SW480 (cell line): ENCODE measurements around the gene EBF3.

Experiments used
- DNase-seq: peaks from one replicate; pipeline ENCODE4 v3.0.0-alpha.2; 2016; ENCODE audit warnings: low spot score

The EBF3 gene

DNA sequence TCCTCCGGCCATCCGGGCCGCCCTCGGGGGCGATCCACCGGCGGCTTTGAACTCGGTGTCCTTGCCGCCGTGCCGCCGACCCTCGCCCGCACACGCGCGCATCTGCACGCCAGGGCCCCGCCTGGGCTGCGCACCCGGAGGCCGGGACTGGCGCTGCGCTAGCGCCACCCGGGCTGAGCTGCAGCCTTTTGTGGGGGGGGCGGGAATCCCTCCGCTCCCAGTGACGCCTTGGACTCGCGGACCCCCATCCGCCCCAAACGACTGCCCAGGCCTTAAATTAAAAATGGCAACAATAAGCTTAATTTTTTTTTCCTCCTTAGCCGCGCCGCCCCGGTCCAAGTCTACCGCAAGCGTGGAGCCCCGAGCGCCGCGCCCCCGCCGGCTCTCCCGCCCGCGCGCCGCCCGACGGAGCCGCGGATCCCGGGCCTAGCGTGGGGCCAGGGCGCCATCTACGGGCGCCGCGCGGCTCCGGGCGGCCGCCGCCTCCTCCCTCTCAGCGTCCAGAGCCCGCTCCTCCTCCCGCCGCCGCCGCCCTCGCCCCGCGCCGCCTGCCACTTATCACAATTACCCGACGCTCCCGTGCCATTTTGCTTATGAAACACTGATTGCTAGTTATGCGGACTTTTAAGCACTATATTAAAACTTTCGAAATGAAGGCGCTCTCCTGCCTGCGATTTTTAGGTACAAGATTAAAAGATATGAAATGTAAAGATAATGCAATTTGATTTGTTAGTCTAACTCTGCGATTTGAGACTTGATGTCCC, 7.5 kb upstream of the EBF3 start:
- DNase-seq, result peak; percentile 53

DNA sequence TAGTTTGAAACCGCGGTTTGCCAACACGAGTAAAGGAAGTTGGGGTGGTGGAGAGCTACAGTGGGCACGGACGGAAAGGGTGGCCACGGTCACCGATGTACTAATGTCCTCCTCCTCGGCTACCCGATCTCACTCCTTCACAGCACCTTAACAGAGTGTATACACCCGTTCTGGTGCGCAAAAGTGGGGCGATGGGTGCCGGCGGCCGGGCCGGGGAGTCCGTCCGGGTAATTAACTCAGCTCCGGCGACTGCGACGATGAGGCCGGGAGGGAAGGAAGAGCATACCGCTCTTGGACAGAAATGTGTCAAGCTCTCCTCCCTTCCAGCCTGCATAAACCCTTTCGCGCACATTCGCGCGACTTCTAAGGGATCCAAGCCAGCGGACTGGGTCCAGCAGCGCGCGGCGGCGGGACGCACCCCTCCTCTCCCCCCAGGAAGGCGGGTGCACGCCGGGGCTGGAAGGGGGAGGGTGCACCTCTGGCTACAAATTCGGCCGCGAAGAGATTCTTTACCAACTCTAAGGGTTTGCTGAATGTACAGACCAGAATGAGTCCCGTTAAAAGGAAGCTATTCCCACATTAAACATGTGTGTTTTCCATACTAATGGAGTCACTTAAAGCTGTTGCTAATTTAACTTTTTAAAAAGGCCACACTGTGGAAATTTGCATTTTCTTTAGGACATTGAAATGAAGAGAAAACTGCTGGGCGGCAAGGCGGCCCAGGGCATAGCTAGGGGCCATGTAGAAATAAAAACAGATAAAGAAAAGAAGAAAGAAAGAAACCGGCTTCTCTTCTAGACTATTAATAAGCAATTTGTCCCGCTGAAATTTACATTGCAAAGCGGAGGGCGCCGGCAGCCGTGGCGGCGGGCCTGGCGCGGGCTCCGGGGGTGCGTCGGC, 6.6 kb upstream of the EBF3 start:
- no peak for DNase-seq

DNA sequence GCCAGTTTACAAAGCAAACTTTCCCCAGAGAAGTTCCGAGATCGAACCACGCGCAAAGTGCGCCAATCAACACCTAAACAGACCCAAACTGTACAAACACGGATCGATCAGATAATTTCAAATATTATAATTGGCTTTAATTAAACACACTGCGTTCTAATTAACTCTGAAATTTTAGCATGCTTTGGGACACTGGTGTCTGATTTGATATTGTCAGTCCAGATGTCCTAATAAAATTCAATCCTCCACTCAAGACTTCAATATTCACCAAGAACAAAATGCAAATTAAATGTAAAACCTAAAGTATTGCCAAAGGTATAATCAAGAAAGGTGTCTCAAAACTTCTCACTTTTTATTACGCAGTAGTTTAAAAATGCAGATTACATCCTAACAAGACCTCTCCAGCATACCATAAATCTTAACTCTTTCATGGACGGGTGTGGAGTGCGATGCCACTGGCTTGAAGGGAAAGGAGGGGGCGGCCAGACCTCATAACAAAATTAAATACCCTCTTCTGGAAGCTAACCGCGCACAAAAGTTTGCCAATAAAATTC, 5.9 kb upstream of the EBF3 start:
- no peak for DNase-seq

DNA sequence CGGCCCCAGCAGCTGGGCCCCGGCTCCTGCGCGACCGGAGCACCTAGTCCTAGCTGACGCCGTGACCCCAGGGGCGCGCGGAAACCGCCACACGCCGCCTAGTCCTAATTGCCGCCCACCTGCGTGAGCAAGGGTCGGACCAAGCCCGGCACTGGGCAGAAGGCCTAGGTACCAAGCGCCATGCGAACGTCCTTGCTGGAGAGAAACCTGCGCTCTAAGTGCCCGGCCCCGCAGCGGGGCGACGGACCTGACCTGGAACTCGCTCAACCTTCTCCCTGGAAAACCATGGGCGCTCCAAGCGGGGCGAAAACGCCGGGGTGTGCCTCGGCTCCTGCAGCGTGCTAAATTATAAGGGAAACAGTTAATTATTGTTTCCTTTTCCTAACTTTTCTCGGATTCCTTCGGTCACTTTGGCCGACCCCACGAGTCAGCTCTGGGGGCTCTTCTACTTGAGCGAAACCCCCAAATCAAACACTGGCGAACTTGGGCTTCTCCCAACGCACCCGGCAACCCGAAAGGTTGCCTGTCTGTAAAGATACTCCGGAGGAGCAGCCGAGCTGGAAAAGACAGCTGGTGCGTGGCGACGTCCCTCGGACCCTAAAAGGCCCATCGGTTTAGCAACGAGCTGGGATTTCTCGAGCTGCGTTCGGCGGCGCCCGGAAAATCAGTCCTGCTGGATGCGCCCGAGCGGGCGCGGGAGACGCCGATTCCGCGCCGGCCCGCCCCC, 5.3 kb upstream of the EBF3 start:
- no peak for DNase-seq

DNA sequence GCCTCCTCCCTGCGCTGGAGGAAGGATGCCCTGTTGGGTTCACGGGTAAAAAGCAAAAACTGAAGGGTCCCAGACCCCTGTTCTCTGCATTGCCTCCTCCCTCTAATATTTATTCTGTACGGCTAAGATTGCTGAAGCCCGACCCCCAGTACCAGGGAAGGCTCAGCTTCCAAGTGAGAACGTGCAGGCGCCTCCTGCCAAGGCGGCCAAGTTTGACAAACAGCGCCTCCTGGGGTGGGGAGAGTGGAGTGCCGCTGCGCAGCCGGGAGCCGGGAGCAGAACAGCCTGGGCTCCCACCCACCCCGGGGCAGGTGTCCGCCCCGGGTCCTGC, 4.7 kb upstream of the EBF3 start:
- DNase-seq, result no peak

DNA sequence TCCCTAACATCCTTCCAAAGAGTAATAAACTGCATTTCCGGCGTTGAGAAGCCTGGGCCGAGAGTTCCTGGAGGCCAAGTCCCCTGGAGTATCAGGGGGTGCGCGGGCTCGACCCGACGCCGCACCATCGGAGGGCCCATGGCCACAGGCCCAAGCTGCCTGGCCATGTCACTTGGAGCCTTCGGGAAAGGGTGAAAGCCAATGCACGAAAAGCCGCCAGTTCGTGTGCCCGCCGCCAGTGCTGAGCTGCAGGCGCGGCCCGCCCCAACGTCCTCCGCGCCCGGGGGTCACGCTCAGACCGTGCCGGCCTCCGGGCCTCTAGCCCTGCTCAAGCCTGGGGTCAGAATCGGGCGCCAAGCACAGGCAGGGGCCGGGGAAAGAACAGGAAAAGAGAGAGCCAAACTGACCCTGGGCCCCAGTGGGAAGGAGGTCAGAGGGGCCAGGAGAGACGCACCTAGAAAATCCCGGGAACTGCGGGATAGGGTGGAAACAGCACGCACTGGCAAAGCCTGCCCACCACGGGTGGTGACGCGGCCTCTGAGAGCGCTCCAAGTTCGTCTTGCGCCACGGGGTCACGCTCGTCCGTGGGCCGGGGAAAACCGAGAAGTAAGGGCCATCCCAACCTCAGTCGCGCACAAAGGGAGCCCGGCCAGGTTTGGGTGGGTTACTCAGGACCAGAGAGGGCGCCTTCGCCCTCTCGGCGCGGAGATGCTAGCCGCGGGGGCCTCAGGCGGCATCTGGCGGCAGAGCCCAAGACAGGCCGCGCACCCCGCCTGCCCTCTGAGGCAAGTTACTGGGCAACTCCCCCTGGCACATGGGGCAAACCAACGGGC, 4.2 kb upstream of the EBF3 start:
- DNase-seq, result no peak

DNA sequence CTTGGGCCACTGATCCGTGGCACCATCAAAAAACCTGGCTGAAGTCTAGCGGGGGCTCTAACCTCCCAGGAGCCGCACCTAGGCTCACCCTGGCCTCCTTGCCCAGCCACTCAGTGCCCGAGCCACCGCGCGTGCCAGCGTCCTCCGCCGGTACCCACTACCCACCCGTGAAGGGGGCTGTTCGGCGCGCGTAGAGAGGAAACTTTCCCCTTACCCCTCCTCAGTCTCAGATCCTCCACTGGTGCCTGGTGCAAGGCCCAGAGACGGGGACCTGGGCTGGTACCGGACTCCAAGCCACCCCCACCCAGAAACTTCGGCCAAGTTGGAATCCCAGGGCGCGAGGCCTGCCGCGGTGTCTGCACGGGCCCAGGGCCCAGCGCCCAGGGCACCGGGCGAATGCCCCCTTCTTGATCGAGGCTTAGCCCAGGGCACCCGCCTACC, 3.5 kb upstream of the EBF3 start:
- no peak for DNase-seq

DNA sequence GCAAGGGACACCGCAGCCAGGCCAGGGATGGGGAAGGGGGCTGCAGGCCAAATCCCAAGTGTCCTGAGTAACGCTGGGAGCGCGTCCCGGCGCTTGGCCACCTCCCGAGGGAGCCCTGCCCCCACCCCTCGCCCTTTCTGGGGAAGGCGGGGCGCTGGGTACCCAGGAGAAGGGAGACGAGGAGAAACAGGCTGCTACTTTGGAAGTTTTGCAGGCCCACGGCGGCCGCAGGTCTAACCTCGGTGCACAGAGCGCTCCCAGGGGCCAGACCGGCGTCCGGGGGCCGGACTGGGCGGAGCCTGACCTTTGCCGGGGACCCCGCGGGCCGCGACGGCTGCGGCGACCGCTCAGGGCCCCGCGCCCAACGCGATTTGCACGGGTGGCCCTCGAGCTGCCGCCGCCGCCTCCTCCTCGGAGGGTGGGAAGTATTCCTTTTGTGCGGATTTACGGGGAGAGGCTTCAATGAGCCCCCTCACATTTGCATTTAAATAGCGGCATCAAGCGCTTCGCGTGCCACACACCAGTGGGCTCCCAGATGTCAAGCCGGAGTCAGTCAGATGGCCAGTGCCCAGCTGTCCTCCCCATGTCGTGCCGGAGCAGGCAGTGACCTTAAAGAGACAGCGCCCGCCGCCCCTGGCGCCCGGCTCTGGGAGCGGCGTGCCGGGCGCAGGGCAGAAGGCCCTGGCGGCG, 3.0 kb upstream of the EBF3 start:
- no peak for DNase-seq

DNA sequence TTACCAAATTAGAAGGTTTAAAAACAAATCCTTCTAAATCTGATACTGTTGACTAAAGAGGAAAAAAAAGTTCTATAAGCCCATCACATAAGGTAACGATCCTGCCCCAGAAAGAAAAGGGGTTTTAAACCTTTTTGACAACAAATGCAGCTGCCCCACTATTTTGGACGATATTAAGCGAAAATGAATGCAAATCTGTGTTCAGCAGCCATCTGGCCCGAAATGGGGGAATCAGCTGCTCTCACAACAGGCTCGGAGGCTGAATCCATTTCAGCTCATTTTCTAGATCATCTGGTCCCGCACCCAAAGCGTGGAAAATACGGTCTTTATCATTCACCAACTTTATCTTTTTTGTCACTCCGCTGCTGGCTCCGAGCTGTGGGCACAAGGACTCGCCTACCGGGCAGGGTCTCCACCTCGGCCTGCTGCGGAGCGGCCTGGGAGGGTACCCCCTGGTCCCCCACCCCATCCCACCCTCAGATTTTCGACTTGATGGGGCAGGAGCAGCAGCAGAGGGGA, 2.4 kb upstream of the EBF3 start:
- no peak for DNase-seq

DNA sequence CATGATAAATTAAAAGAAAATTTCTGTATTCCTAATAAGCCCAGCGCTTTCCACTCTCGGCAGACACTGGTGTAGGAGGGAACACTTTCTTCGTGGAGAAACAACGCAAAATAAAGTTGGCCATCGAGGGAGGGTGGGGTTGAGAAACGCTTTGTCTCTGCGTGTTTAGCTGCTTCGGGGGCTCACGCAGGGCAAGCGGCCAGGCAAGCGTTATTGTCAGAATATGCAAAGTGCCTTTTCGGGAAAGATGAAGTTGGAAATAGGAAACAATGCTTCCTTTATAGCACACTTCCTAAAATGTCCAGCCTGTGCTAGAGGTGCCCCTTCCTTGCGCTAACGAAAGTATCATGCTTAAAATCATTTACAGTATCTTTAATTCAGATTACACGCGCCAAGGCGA, 1.9 kb upstream of the EBF3 start:
- no peak for DNase-seq

DNA sequence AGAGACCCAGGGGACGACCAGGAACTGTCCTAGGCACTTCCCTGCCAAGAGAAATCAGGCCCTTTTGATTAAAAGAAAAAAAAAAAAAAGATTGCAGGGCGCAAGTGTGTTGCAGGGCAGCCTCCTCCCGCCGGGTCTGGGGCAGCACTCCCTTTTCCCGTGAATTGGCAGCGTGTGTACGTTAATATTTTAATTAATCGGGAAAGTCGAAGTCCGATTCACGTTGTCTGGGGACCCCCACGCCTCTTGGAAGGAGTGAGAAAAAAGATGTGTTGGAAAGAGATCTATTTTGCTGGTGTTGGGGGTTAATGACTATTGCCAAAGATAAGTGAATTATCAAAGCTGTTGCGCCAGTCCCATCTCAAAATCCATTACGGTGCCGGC, 1.3 kb upstream of the EBF3 start:
- DNase-seq, result no peak

DNA sequence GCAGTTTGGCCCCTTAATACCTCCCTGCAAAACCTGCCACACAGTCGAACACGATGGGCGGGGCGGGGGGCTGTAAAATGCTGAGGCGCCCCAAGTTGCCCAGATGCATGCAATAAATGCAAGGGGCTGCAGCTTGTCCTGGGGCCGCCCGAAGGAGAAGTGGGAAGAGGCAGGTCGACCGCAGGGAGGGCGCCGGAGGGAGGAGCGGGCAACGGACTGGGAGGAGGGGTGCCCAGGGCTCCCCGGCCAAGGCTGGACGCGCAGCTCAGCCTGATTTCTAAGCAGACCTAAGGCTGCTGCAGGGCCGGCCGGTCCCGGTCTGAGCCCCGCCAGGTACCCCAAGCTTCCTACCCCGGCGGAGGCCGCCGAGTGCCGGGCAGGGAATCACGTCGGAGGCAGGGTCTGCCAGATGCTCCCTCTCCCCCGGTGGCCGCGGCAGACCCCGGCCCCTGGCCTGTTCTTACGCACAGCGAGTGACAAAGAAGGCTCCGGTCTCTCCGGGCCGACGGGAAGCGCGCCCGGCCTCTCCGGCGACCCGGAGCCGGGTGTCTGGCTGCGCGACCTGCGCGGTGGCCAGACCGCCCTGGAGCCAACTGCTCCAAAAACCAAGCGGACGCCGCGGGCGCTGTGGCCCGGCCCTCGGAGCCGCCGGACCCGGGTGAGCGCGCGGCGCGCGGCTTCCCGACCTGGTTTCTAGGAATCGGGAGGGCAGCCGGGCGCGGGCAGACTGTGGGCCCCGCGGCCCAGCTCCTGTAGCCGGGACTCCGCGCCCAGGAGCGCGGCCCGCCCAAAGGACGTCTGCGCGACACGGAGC, 744 bp upstream of the EBF3 start:
- DNase-seq, result no peak

DNA sequence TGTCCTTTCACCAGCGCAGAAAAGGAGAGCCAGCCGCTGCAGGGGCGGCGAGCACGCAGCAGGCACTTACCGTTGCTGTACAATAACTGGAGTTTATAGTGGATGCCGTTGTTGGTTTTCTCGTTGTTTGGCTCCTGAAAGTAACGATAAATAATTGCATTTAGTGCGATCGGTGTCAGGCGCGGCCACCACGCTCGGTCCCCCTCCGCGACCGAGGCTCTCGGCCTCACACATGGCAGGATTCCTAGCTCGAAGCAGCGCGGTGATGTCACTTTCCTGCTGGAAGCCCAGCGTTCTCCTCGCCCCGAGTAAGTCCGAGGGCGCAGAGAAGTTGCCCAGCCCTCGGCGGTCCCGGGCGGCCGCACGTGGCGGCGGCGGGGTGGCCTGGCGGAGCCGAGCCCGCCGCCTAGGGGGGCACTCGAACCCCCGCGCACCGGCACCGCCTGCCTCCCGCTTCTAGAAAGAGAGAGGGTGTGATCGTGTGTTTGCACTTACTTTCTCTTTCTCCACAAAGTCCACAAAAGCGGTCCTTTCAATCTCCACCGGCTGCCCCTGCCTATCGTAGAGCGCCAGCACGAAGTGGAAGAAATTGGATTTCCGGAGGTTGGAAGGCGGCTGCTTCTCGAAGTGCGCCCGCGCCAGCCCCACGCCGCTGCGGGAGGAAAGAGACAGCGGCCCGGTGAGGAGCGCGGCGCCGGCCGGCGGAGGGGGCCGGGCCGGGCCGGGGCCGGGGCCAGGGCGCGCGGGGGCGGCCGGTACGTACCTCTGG, 1.0 kb downstream of the EBF3 start:
- peak; percentile 45 for DNase-seq

DNA sequence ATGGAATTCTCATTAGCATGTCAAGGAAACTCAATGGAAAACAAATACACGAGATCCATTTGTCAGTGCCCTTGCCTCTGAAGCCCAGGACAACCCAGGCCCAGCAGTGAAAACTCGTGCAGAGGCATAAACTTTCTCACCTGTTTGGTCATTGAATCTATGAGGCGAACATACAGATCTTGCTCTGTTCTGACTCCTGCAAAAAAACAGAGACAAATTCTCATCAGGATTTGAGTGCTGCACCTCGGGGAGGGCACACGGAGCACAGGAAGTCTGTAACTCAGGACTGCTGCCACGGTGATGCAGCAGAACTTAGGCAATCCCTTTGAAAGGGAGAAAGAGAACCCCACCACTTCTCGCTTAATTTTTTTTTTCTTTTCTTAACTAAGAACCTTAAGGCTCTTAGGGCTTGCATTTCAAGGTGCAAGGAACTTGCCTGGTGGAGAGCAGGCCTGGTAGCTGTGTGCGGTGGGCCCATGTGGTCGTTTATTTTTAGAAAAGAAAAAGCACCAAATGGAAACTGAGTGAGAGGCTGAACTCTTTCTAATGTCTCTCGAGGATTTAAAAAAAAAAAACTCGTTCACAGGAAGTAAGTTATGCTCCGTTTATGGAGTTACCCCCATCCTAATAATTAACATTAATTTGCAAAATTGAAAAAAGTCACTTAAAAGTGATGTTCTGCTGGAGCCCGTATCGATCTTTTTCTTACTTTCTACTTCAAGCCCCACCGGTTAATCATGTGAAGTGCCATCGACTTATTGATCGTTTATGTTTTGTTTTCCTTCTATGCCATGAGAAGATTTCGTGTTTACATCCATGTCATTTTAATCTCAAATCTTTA, 1.8 kb downstream of the EBF3 start:
- DNase-seq, result no peak

DNA sequence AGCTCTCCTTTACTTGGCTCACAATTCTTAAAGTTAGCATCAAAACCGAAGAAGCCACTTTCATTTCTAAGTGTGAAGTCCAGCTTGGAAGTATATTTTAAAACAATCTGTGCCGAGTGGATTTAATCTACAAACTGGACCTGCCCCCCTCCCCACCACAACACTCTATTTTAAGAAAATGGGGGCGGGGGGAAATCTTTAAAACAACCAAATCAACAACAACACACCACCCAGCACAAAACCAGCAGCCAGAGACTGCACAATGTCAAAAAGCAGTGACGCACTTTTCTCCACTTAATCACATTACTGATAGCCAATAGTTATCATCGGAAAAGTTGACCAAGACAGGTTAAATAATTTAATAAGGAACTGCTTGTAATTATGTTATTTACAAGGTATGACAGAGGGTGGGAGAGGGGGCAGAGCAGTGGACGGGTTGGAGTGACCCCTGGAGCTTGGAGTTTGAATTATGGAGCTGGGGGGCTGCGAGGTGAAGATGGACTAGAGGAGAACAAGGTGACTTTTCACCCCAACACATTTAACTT, 2.8 kb downstream of the EBF3 start:
- no peak for DNase-seq

DNA sequence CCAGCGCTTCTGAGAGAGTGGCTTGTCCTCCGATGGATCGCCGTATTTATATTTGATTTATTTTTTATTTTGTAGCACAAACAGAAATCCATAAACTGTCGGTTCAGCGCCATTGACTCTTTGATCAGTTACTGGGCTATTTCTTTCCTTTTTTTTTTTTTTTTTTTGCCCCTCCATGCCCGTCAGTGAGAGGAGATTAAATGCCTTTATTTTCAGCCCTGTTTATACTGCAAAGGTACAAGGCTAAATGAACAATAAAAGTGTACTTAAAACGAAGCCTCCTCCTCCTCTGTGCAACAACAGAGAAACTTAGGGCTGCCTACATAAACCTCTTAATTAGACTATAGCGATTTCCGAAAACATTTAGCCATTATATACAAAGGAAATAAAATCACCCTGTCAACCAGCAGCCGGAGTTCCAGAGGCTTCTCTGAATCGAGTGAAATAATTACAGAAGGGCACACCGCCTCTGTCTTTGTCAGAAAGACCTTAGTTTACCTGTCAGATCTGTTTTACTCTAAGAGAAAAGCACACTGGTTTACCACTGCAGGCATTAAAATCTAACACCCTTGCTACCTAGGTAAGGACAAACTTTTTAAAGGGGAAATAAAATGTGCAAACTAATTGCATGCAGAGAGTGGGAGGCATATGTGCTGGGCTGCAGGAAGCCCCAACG, 3.5 kb downstream of the EBF3 start:
- no peak for DNase-seq
